PFSK-1 (cell line): ENCODE results near the gene PDE6D.

Experiments used
- FOXP2 ChIP-seq: optimal IDR thresholded peaks from 2 replicates; pipeline ENCODE3; 2011; ENCODE audit warnings: borderline replicate concordance, control low read depth, inconsistent platforms; ENCODE audit not compliant: insufficient read depth; ENCODE audit errors: extremely low read length, extremely low read depth
- POLR2AphosphoS5 ChIP-seq: IDR thresholded peaks from 2 replicates; pipeline ENCODE4 v1.6.1; 2012; ENCODE audit warnings: low read depth, mild to moderate bottlenecking, control low read depth, low read length, moderate library complexity
- SIN3A ChIP-seq: IDR thresholded peaks from 2 replicates; pipeline ENCODE4 v1.6.1; 2012; ENCODE audit warnings: mild to moderate bottlenecking, low read length, moderate library complexity, borderline replicate concordance; ENCODE audit not compliant: insufficient read depth
- TAF1 ChIP-seq: IDR thresholded peaks from 2 replicates; pipeline ENCODE4 v1.6.1; 2012; ENCODE audit warnings: low read length, control low read depth, borderline replicate concordance; ENCODE audit not compliant: insufficient read depth
- TF ChIP-seq, protein P1 (sequence below), 2 experiments: IDR thresholded peaks; 2 replicates each; pipeline versions ENCODE4 v1.6.1 to v1.8.0; 2011 to 2012; ENCODE audit warnings: low read depth in 2 of 2, low read length in 2 of 2, control low read depth in 1 of 2, inconsistent platforms in 1 of 2, mild to moderate bottlenecking in 1 of 2, moderate library complexity in 1 of 2; ENCODE audit not compliant: insufficient read depth in 1 of 2

PDE6D gene

DNA sequence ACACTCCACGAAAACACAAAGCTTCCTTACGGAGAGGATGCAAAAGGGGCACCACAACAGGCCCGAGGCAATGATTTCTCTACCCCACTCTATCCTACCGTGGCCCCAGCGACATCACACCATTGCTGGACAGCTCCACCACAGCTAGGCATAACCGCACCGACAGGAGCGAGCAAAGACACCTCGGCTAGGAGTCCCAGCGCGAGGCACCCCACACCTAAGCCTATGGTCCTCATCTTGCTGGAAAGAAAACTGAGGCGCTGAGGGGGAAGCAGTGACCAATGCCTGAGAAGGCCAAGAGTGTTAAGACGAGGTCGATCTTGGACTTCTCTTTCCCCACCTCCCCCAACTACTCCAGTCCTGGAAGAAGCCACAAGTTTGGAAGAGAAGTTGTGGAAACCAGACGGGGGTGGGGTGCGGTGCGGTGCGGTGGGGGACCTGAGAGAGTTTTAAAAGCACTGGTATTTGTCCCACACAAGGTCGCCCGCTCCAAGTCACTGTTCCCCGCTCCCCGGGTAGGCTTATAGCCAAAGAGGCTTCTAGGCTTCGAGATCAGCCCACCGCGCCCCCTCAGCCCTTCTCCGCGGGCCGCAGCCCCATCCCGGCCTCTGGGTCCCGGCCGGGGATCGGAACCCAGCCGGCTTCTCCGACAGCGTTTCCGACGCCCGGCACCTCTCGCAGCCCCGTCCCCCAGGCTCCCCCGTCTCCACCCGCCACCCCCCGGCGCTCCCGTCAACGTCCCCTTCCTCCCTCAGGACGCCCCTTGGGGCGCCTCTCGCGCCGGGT is 766 bp downstream of the PDE6D start:
- TF ChIP-seq FOXP2, result no peak
- TF ChIP-seq, protein P1, sequence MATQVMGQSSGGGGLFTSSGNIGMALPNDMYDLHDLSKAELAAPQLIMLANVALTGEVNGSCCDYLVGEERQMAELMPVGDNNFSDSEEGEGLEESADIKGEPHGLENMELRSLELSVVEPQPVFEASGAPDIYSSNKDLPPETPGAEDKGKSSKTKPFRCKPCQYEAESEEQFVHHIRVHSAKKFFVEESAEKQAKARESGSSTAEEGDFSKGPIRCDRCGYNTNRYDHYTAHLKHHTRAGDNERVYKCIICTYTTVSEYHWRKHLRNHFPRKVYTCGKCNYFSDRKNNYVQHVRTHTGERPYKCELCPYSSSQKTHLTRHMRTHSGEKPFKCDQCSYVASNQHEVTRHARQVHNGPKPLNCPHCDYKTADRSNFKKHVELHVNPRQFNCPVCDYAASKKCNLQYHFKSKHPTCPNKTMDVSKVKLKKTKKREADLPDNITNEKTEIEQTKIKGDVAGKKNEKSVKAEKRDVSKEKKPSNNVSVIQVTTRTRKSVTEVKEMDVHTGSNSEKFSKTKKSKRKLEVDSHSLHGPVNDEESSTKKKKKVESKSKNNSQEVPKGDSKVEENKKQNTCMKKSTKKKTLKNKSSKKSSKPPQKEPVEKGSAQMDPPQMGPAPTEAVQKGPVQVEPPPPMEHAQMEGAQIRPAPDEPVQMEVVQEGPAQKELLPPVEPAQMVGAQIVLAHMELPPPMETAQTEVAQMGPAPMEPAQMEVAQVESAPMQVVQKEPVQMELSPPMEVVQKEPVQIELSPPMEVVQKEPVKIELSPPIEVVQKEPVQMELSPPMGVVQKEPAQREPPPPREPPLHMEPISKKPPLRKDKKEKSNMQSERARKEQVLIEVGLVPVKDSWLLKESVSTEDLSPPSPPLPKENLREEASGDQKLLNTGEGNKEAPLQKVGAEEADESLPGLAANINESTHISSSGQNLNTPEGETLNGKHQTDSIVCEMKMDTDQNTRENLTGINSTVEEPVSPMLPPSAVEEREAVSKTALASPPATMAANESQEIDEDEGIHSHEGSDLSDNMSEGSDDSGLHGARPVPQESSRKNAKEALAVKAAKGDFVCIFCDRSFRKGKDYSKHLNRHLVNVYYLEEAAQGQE (IDR thresholded peaks at IDR 0.05; ENCODE audit: insufficient read depth in 1 of 2, low read depth in 2 of 2, low read length in 2 of 2), result peak; percentile 75 to 89

DNA sequence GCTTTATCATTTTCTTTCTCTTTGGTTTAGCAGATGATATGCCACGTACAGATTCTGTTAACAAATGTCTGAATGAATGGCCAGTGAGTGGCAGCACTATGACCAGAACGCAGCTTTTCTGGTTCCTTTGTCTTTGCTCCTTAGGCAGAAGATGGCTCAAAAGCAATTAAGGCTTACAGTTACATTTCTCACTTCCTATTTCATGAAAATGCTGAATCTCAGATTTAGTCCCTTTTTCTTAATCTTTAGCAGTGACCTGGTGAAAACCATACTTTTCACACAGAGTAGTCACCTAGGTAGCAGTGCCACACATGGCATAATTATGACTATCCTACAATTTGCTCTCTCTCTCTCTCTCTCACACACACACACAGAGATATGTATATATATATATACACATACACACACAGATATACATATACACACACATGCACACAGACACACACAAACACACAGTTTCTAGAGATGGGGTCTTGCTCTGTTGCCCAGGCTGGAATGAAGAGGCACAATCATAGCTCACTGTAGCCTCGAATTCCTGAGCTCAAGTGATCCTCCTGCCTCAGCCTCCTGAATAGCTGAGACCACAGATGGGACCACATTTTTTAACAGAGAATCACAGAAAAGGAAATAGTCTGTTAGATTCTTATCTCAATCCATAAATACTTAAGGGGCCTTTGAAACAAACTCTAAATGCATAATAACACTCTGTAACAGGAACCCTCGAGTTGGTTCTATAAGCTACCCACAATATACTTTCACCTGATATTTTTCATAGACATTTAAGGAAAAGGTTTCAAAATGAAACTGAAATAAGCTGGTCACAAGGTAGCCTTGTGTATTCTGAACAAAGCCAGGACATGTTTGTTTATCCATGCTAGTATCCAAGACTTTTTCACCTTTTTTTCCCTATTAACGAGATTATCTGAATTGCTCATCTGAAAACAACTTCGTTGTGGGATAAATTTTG is 11.6 kb downstream of the PDE6D start:
- TF ChIP-seq, protein P1 (IDR thresholded peaks at IDR 0.05; ENCODE audit: insufficient read depth in 1 of 2, low read depth in 2 of 2, low read length in 2 of 2), result no peak
- TF ChIP-seq POLR2AphosphoS5 (no peak), TAF1 (no peak), FOXP2 (no peak), SIN3A (no peak)

DNA sequence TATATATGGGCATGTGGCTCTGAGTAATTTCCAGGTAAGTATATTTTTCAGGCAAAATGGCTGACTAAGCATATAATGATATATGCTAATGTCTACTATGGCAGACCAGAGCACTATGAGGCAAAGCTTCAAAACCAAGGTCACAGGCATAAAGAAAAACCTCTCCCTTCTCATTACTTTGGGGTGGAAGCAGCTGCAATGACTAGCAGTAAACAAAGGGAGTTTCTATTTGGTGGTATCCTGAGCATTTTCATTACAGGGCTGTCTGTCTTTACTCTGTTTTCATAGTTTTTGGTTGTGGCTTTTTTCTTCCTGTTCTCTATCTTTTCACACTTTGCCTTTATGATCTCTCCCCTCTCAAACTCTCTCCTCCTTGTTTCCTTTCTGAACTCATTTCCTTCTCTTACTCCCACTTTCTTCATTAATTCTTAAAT is 15.6 kb downstream of the PDE6D start:
- TF ChIP-seq, protein P1 (IDR thresholded peaks at IDR 0.05; ENCODE audit: insufficient read depth in 1 of 2, low read depth in 2 of 2, low read length in 2 of 2), result no peak
- TF ChIP-seq FOXP2 (no peak), POLR2AphosphoS5 (no peak), SIN3A (no peak), TAF1 (no peak)

DNA sequence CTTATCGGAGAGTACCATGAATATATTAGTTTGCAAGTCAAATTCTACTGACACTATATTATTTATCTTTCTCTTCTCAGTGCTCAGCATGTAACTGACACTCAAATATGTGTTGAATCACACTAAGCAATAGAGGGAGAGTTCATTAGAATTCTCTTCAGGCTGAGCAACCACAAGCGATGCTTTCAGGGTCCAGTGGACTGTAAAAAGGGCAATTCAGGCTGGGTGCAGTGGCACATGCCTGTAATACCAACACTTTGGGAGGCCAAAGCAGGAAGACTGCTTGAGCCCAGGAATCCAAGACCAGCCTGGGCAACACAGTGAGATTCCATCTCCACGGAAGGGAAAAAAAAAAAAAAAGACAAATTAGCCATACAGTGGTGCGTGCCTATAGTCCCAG is 16.3 kb downstream of the PDE6D start:
- no peak for TF ChIP-seq POLR2AphosphoS5
- no peak for TF ChIP-seq FOXP2
- TF ChIP-seq SIN3A, result no peak
- TF ChIP-seq, protein P1 (IDR thresholded peaks at IDR 0.05; ENCODE audit: insufficient read depth in 1 of 2, low read depth in 2 of 2, low read length in 2 of 2), result no peak
- no peak for TF ChIP-seq TAF1
